GM19468 (cell line): Measurements from ENCODE around the gene EXTL2.
"Not testable (repeated sequence)": the region's sequence is repeated elsewhere in the genome, so short reads cannot be mapped to it uniquely, and the experiment has no call there.

Experiments
- ATAC-seq: cut with Tn5 transposase; IDR thresholded peaks from one replicate; pipeline ENCODE4 v1.9.1; 2021; ENCODE audit warnings: mild to moderate bottlenecking, moderate library complexity, moderate number of reproducible peaks; ENCODE audit not compliant: unreplicated experiment; ENCODE audit errors: extremely low read depth

Gene EXTL2

GRCh38 chr1:100894603-100895539 lies at the start of gene EXTL2:
Gene EXTL2, minus strand, starts transcription at chr1:100894842. Its CDS starts 6,085 bp downstream, at chr1:100888757.
- ATAC-seq, result peak; percentile 15

GRCh38 chr1:100943533-100943932 lies 48.9 kb upstream of the EXTL2 start:
- ATAC-seq, result no peak

- ATAC-seq, result no peak
Measured at GRCh38 chr1:100942304-100943046, 47.8 kb upstream of the EXTL2 start.

GRCh38 chr1:100941580-100942216 lies 47.1 kb upstream of the EXTL2 start:
- no peak for ATAC-seq

- no peak for ATAC-seq
Measured at GRCh38 chr1:100941098-100941527, 46.5 kb upstream of the EXTL2 start.

- no peak for ATAC-seq
Measured at GRCh38 chr1:100936194-100936967, 41.7 kb upstream of the EXTL2 start.

GRCh38 chr1:100933555-100933954 lies 38.9 kb upstream of the EXTL2 start:
- not testable (repeated sequence) for ATAC-seq

- no peak for ATAC-seq
Measured at GRCh38 chr1:100931716-100932115, 37.1 kb upstream of the EXTL2 start.

GRCh38 chr1:100930494-100930893 lies 35.9 kb upstream of the EXTL2 start:
- no peak for ATAC-seq

- no peak for ATAC-seq
Measured at GRCh38 chr1:100928128-100928527, 33.5 kb upstream of the EXTL2 start.

- ATAC-seq, result no peak
Measured at GRCh38 chr1:100927276-100927675, 32.6 kb upstream of the EXTL2 start.

GRCh38 chr1:100926240-100926639 lies 31.6 kb upstream of the EXTL2 start:
- ATAC-seq, result no peak

GRCh38 chr1:100924991-100925390 lies 30.3 kb upstream of the EXTL2 start:
- ATAC-seq, result no peak

GRCh38 chr1:100924212-100924611 lies 29.6 kb upstream of the EXTL2 start:
- ATAC-seq, result no peak

GRCh38 chr1:100921110-100921706 lies 26.6 kb upstream of the EXTL2 start:
- ATAC-seq, result no peak

GRCh38 chr1:100912019-100912418 lies 17.4 kb upstream of the EXTL2 start:
- ATAC-seq, result no peak

GRCh38 chr1:100909018-100909417 lies 14.4 kb upstream of the EXTL2 start:
- no peak for ATAC-seq

- ATAC-seq, result no peak
Measured at GRCh38 chr1:100907887-100908286, 13.2 kb upstream of the EXTL2 start.

- no peak for ATAC-seq
Measured at GRCh38 chr1:100905181-100905580, 10.5 kb upstream of the EXTL2 start.

GRCh38 chr1:100904528-100904927 lies 9.9 kb upstream of the EXTL2 start:
- ATAC-seq, result no peak
